Measurements from ENCODE around the gene DCLK2.

GRCh38 chr4:150217192-150217591, 138.9 kb downstream of the DCLK2 start:
- no peak for TF ChIP-seq GATA3 (IDR thresholded peaks at IDR 0.05; ENCODE audit: low read depth, low read length)
- no peak for TF ChIP-seq GATA2 (IDR thresholded peaks at IDR 0.05; ENCODE audit: low read depth, low read length)
